Ishikawa (cell line): Measurements from ENCODE around the gene POLDIP2.

Source experiments
- CEBPB ChIP-seq: IDR thresholded peaks from 2 replicates; pipeline ENCODE4 v1.6.1; 2012
- CREB1 ChIP-seq: IDR thresholded peaks from 2 replicates; pipeline ENCODE4 v1.6.1; 2012; ENCODE audit warnings: low read depth
- EGR1 ChIP-seq: IDR thresholded peaks from 2 replicates; pipeline ENCODE4 v1.6.1; 2012
- EP300 ChIP-seq: IDR thresholded peaks from 2 replicates; pipeline ENCODE4 v1.6.1; 2012; ENCODE audit warnings: borderline replicate concordance
- FOXM1 ChIP-seq: IDR thresholded peaks from 2 replicates; pipeline ENCODE4 v1.6.1; 2012; ENCODE audit warnings: low read depth, borderline replicate concordance
- NFIC ChIP-seq: IDR thresholded peaks from 2 replicates; pipeline ENCODE4 v1.6.1; 2012
- RAD21 ChIP-seq: IDR thresholded peaks from 2 replicates; pipeline ENCODE4 v1.6.1; 2012; ENCODE audit warnings: low read depth
- TAF1 ChIP-seq: IDR thresholded peaks from 2 replicates; pipeline ENCODE4 v1.6.1; 2012; ENCODE audit warnings: low read depth, mild to moderate bottlenecking
- TCF12 ChIP-seq: IDR thresholded peaks from 2 replicates; pipeline ENCODE4 v1.6.1; 2012; ENCODE audit warnings: low read depth
- TEAD4 ChIP-seq: IDR thresholded peaks from 2 replicates; pipeline ENCODE4 v1.6.1; 2012
- YY1 ChIP-seq: IDR thresholded peaks from 2 replicates; pipeline ENCODE4 v1.6.1; 2012; ENCODE audit warnings: low read depth
- ZBTB7A ChIP-seq: IDR thresholded peaks from 2 replicates; pipeline ENCODE4 v1.6.1; 2012; ENCODE audit warnings: low read depth
- TF ChIP-seq, protein P1 (sequence below): IDR thresholded peaks from 2 replicates; pipeline ENCODE4 v1.6.1; 2012
- TF ChIP-seq, protein P2 (sequence below): IDR thresholded peaks from 2 replicates; pipeline ENCODE4 v1.6.1; 2012
- TF ChIP-seq, protein P3 (sequence below): IDR thresholded peaks from 2 replicates; pipeline ENCODE4 v1.6.1; 2012; ENCODE audit warnings: low read depth, mild to moderate bottlenecking

POLDIP2 gene

DNA sequence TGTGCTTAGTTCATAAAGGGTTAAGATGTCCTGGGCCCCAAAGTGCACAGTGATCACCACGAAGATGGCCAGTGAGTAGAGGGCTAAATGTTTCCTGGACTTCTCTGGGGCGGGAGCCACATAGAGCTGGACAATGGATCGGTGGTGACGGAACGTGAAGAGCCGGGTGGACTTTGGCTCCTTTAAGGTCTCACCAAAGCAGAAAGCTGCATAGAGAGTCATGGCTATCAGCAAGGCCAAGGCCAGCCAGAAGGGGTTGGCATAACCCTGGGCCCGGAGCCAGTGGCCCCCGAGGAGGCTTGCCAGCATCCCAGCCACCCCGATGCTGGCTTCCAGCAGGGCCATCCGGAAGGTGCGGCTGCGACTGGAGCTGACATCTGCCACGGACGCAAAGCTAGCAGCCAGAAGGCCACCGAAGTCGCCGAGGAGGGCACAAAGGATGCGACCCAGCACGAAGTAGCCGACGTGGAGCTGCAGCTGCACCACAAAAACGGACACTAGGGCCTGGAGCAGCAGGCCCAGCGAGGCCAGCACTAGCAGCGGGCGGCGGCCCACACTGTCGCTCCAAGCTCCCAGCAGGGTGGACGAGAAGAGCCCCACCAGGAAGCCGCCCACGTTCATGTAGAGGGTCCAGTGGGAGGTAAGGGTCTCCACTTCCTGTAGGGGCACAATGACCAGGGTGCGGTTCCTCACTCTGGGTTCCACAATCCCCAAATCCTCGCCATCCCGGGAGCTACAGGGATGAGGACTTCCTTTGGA, 47.7 kb upstream of the POLDIP2 start:
- TF ChIP-seq, protein P1, sequence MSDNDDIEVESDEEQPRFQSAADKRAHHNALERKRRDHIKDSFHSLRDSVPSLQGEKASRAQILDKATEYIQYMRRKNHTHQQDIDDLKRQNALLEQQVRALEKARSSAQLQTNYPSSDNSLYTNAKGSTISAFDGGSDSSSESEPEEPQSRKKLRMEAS = no peak
- TF ChIP-seq TCF12 = no peak
- TF ChIP-seq TEAD4 = no peak
- TF ChIP-seq CEBPB = no peak
- TF ChIP-seq TAF1 = no peak
- no peak for TF ChIP-seq RAD21

DNA sequence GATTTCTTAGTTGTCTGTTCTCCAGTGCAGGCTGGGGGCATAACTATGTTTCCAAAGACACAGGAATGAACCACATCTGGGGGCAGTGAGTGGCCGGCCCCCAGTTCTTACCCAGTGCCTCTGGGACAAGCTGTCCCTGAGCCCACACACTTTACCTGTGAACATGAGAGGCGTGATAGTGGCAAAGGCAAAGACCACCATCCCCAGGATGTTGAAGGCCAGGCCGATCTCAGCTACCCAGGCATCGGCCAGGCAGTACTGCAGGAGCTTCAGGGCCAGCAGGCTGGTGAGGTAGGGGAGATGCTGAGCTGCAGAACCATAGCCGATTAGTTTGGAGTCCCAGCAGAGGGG, 47.1 kb upstream of the POLDIP2 start:
- TF ChIP-seq EP300 (no peak), ZBTB7A (no peak), RAD21 (no peak), CREB1 (no peak), TAF1 (no peak), YY1 (no peak), EGR1 (no peak), NFIC (no peak), TEAD4 (no peak), TCF12 (no peak), CEBPB (no peak), FOXM1 (no peak)
- TF ChIP-seq, protein P2, sequence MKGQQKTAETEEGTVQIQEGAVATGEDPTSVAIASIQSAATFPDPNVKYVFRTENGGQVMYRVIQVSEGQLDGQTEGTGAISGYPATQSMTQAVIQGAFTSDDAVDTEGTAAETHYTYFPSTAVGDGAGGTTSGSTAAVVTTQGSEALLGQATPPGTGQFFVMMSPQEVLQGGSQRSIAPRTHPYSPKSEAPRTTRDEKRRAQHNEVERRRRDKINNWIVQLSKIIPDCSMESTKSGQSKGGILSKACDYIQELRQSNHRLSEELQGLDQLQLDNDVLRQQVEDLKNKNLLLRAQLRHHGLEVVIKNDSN = no peak
- TF ChIP-seq, protein P3, sequence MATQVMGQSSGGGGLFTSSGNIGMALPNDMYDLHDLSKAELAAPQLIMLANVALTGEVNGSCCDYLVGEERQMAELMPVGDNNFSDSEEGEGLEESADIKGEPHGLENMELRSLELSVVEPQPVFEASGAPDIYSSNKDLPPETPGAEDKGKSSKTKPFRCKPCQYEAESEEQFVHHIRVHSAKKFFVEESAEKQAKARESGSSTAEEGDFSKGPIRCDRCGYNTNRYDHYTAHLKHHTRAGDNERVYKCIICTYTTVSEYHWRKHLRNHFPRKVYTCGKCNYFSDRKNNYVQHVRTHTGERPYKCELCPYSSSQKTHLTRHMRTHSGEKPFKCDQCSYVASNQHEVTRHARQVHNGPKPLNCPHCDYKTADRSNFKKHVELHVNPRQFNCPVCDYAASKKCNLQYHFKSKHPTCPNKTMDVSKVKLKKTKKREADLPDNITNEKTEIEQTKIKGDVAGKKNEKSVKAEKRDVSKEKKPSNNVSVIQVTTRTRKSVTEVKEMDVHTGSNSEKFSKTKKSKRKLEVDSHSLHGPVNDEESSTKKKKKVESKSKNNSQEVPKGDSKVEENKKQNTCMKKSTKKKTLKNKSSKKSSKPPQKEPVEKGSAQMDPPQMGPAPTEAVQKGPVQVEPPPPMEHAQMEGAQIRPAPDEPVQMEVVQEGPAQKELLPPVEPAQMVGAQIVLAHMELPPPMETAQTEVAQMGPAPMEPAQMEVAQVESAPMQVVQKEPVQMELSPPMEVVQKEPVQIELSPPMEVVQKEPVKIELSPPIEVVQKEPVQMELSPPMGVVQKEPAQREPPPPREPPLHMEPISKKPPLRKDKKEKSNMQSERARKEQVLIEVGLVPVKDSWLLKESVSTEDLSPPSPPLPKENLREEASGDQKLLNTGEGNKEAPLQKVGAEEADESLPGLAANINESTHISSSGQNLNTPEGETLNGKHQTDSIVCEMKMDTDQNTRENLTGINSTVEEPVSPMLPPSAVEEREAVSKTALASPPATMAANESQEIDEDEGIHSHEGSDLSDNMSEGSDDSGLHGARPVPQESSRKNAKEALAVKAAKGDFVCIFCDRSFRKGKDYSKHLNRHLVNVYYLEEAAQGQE = no peak
- TF ChIP-seq, protein P1 = no peak

DNA sequence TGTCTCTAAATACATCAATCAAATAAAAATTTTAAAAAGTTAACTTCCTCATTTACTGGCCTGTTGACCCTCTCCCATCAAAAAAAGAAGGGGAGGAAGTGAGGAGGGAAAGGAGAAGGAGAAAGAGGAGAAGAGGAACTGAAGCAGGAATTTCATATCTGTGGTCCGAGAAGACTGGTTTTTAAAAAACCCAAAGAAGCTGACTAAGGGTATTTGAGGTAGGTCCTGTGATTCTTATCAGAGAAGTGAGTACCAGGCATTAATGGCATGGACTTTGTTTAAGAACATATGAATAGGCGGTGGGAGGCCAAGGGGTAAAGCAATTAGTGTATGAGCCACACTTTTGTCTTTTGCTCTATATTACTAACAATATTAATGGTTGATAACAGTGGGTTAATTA, 46.7 kb upstream of the POLDIP2 start:
- TF ChIP-seq NFIC (no peak), EP300 (no peak), TEAD4 (no peak), TAF1 (no peak)
- TF ChIP-seq, protein P3 = no peak

DNA sequence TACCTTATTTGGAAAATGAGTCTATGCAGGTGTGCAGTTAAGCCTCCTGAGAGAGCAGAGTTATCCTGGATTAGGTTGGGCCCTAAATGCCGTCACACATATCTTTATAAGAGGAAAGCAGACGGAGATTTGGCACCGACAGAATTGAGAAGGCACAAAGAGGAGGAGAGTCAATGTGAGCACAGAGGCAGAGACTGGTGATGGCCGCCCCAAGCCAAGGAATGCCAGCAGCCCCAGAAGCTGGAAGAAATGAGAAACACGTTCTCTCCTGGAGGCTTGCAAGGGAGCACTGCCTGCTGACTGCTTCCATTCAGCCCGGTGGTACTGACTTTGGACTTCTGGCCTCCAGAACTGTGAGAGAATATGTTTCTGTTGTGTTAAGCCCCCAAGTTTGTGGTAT, 45.5 kb upstream of the POLDIP2 start:
- no peak for TF ChIP-seq EP300
- no peak for TF ChIP-seq CEBPB
- no peak for TF ChIP-seq FOXM1
- TF ChIP-seq CREB1 = no peak
- TF ChIP-seq TCF12 = no peak
- TF ChIP-seq, protein P3 = no peak
- TF ChIP-seq, protein P1 = no peak
- no peak for TF ChIP-seq YY1
- TF ChIP-seq, protein P2 = no peak
- TF ChIP-seq RAD21 = no peak
- TF ChIP-seq NFIC = no peak
- no peak for TF ChIP-seq TEAD4
- no peak for TF ChIP-seq EGR1
- TF ChIP-seq TAF1 = no peak
- TF ChIP-seq ZBTB7A = no peak
